HepG2 (cell line): ENCODE data around the gene ASCL2. TPM values are rescaled to one million over a fixed set of nuclear protein-coding genes. Genes with fewer than 3 reads are reported as not detected.

Experiments used
- CCAR2 ChIP-seq: fragments of 200-400 bp; formaldehyde crosslinking; optimal IDR thresholded peaks from 2 replicates; pipeline ENCODE3; 2018; ENCODE audit warnings: low read depth, mild to moderate bottlenecking, low read length, moderate library complexity
- EED ChIP-seq: sonication (generic); formaldehyde crosslinking; IDR thresholded peaks from 2 replicates; pipeline ENCODE4 v1.5.0; 2020; ENCODE audit warnings: mild to moderate bottlenecking, missing genetic modification reagents
- FLYWCH1 ChIP-seq: sonication (generic); formaldehyde crosslinking; IDR thresholded peaks from 2 replicates; pipeline ENCODE4 v1.8.1; 2023; ENCODE audit warnings: mild to moderate bottlenecking, missing genetic modification reagents
- FOXP1 ChIP-seq, 2 experiments: fragments of 450-650 bp in 1 of 2; IDR thresholded peaks; 2 replicates each; pipeline ENCODE4 v1.6.1; 2017 to 2018; ENCODE audit warnings: antibody characterized with exemption in 1 of 2
- GFI1 ChIP-seq: sonication (generic); formaldehyde crosslinking; IDR thresholded peaks from 2 replicates; pipeline ENCODE4 v1.5.0; 2020; ENCODE audit warnings: missing genetic modification reagents, mild to moderate bottlenecking, borderline replicate concordance
- HNF1B ChIP-seq: sonication (generic); formaldehyde crosslinking; IDR thresholded peaks from 2 replicates; pipeline ENCODE4 v1.5.1; 2020; ENCODE audit warnings: mild to moderate bottlenecking, moderate library complexity, missing genetic modification reagents
- HNF4G ChIP-seq, 2 experiments: sonication (generic) in 1 of 2; formaldehyde crosslinking in 1 of 2; IDR thresholded peaks; 2 replicates each; pipeline versions ENCODE4 v1.4.0 to v1.6.1; 2011 to 2020; ENCODE audit warnings: borderline replicate concordance in 2 of 2, low read depth in 2 of 2, mild to moderate bottlenecking in 2 of 2, low read length in 1 of 2, missing genetic modification reagents in 1 of 2, moderate library complexity in 1 of 2
- HOXD1 ChIP-seq: sonication (generic); formaldehyde crosslinking; IDR thresholded peaks from 2 replicates; pipeline ENCODE4 v1.5.0; 2020; ENCODE audit warnings: missing genetic modification reagents
- MAF1 ChIP-seq: sonication (generic); formaldehyde crosslinking; IDR thresholded peaks from 2 replicates; pipeline ENCODE4 v1.5.0; 2020; ENCODE audit warnings: missing genetic modification reagents, borderline replicate concordance
- MAFK ChIP-seq, 2 experiments: IDR thresholded peaks in 1 of 2; conservative IDR thresholded peaks in 1 of 2; 2 replicates each; pipeline ENCODE4 v1.6.1; 2011; ENCODE audit warnings: improper control_type of control experiment in 2 of 2, low read length in 2 of 2
- PAF1 ChIP-seq: IDR thresholded peaks from 2 replicates; pipeline ENCODE4 v1.6.1; 2016; ENCODE audit warnings: missing genetic modification reagents, missing compliant biosample characterization
- SOX6 ChIP-seq, 2 experiments: fragments of 450-650 bp in 1 of 2; sonication (generic) in 1 of 2; formaldehyde crosslinking in 1 of 2; IDR thresholded peaks; 2 replicates each; pipeline versions ENCODE4 v1.4.0 to v1.6.1; 2017 to 2020; ENCODE audit warnings: antibody characterized with exemption in 1 of 2, mild to moderate bottlenecking in 1 of 2, missing genetic modification reagents in 1 of 2
- SYNCRIP ChIP-seq: fragments of 200-400 bp; formaldehyde crosslinking; IDR thresholded peaks from 2 replicates; pipeline ENCODE4 v1.6.1; 2018; ENCODE audit warnings: mild to moderate bottlenecking, low read depth, low read length; ENCODE audit not compliant: insufficient read depth
- THRA ChIP-seq: sonication (generic); formaldehyde crosslinking; IDR thresholded peaks from 2 replicates; pipeline ENCODE4 v1.4.0; 2020; ENCODE audit warnings: missing genetic modification reagents, borderline replicate concordance
- ZNF383 ChIP-seq: sonication (generic); formaldehyde crosslinking; IDR thresholded peaks from 2 replicates; pipeline ENCODE4 v1.4.0; 2020; ENCODE audit warnings: missing genetic modification reagents, mild to moderate bottlenecking, borderline replicate concordance
- ZNF615 ChIP-seq: sonication (generic); formaldehyde crosslinking; IDR thresholded peaks from 2 replicates; pipeline ENCODE4 v1.5.0; 2020; ENCODE audit warnings: mild to moderate bottlenecking, missing genetic modification reagents, borderline replicate concordance
- polyA plus RNA-seq, 8 experiments: library from polyadenylated mRNA; depleted of rRNA in 3 of 8; stranded (reverse) in 7 of 8; unstranded in 1 of 8; fragments of >200 nt; fragmentation: Illumina TruSeq in 4 of 8; extraction: Trizol in 4 of 8; gene quantifications; 2 replicates each; pipeline versions ENCODE4 v1.2.1 to v1.2.3, GENCODE V29; 2011 to 2016; ENCODE audit warnings: low read depth in 4 of 8, missing spikeins in 1 of 8, mixed read lengths in 1 of 8; ENCODE audit not compliant: insufficient read depth in 1 of 8
- total RNA-seq, 5 experiments: library from RNA; depleted of rRNA; stranded (reverse); fragments of >200 nt; fragmentation: Illumina TruSeq; extraction: Trizol; gene quantifications; 2 replicates each; pipeline ENCODE4 v1.2.3, GENCODE V29; 2016; ENCODE audit warnings: low read depth in 1 of 5
- TF ChIP-seq, protein P1 (sequence below): IDR thresholded peaks from 2 replicates; pipeline ENCODE4 v1.6.1; 2016; ENCODE audit warnings: low read depth
- TF ChIP-seq, protein P2 (sequence below): sonication (generic); formaldehyde crosslinking; IDR thresholded peaks from 2 replicates; pipeline ENCODE4 v1.4.0; 2020; ENCODE audit warnings: mild to moderate bottlenecking, missing genetic modification reagents

ASCL2 gene
- total and polyA plus RNA-seq, 2 of the 13 experiments (the other 11 are each of a cell fraction or from before 2014, with no cell fraction given) = 0.07 TPM; not detected in 1

GRCh38 chr11:2268729-2269600, 1.4 kb downstream of the ASCL2 start (continued):
- TF ChIP-seq, protein P1, sequence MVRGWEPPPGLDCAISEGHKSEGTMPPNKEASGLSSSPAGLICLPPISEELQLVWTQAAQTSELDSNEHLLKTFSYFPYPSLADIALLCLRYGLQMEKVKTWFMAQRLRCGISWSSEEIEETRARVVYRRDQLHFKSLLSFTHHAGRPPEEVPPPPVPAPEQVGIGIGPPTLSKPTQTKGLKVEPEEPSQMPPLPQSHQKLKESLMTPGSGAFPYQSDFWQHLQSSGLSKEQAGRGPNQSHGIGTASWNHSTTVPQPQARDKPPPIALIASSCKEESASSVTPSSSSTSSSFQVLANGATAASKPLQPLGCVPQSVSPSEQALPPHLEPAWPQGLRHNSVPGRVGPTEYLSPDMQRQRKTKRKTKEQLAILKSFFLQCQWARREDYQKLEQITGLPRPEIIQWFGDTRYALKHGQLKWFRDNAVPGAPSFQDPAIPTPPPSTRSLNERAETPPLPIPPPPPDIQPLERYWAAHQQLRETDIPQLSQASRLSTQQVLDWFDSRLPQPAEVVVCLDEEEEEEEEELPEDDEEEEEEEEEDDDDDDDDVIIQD (CRISPR knock-in tag) = no peak
- TF ChIP-seq PAF1 (CRISPR knock-in tag) = no peak
- TF ChIP-seq THRA (CRISPR knock-in tag) = 0 out of 2 replicates have a peak, but pooled peaks have one; percentile 42
- no peak for TF ChIP-seq FLYWCH1 (CRISPR knock-in tag)
- TF ChIP-seq ZNF383 (CRISPR knock-in tag) = no peak
- peak; percentile 26; the same call in 1 of the 2 replicates for TF ChIP-seq GFI1
- TF ChIP-seq, protein P2, sequence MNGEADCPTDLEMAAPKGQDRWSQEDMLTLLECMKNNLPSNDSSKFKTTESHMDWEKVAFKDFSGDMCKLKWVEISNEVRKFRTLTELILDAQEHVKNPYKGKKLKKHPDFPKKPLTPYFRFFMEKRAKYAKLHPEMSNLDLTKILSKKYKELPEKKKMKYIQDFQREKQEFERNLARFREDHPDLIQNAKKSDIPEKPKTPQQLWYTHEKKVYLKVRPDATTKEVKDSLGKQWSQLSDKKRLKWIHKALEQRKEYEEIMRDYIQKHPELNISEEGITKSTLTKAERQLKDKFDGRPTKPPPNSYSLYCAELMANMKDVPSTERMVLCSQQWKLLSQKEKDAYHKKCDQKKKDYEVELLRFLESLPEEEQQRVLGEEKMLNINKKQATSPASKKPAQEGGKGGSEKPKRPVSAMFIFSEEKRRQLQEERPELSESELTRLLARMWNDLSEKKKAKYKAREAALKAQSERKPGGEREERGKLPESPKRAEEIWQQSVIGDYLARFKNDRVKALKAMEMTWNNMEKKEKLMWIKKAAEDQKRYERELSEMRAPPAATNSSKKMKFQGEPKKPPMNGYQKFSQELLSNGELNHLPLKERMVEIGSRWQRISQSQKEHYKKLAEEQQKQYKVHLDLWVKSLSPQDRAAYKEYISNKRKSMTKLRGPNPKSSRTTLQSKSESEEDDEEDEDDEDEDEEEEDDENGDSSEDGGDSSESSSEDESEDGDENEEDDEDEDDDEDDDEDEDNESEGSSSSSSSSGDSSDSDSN (CRISPR knock-in tag) = peak; percentile 71; the same call in 1 of the 2 replicates
- TF ChIP-seq MAFK (conservative IDR thresholded peaks at IDR 0.05 in 1 of 2, IDR thresholded peaks at IDR 0.05 in 1 of 2; ENCODE audit: low read length in 2 of 2) = no peak
- TF ChIP-seq CCAR2 = no peak
- no peak for TF ChIP-seq ZNF615
- no peak for TF ChIP-seq SYNCRIP
- no peak for TF ChIP-seq SOX6 (IDR thresholded peaks at IDR 0.05)
- TF ChIP-seq SOX6 (CRISPR knock-in tag; IDR thresholded peaks at IDR 0.05) = no peak; the same call in 1 of the 2 replicates
- 0 out of 2 replicates have a peak, but pooled peaks have one; percentile 53 for TF ChIP-seq MAF1
- TF ChIP-seq HOXD1 (CRISPR knock-in tag) = no peak
- TF ChIP-seq HNF4G (IDR thresholded peaks at IDR 0.05; ENCODE audit: borderline replicate concordance, low read depth, low read length) = no peak
- no peak for TF ChIP-seq HNF4G (CRISPR knock-in tag; IDR thresholded peaks at IDR 0.05; ENCODE audit: borderline replicate concordance, low read depth)
- TF ChIP-seq EED = no peak
- TF ChIP-seq FOXP1 (IDR thresholded peaks at IDR 0.05) = no peak
- peak; percentile 42; the same call in 1 of the 2 replicates for TF ChIP-seq FOXP1 (CRISPR knock-in tag; IDR thresholded peaks at IDR 0.05)
- TF ChIP-seq HNF1B = 0 out of 2 replicates have a peak, but pooled peaks have one; percentile 61
